Inferior parietal cortex (tissue), 1 donor: Measurements from ENCODE around the gene PTPN1.
"Not testable (repeated sequence)": the region's sequence is repeated elsewhere in the genome, so short reads cannot be mapped to it uniquely, and the experiment has no call there.

ENCODE experiments used
- DNase-seq: peaks from one replicate; pipeline ENCODE4 v3.0.0-alpha.2; 2016; ENCODE audit errors: extremely low spot score

Gene PTPN1

GRCh38 chr20:50532221-50532620 is 22.0 kb downstream of the PTPN1 start:
- no peak for DNase-seq

GRCh38 chr20:50533061-50533460 is 22.9 kb downstream of the PTPN1 start:
- no peak for DNase-seq

GRCh38 chr20:50533464-50533863 is 23.3 kb downstream of the PTPN1 start:
- no peak for DNase-seq

GRCh38 chr20:50534567-50534966 is 24.4 kb downstream of the PTPN1 start:
- no peak for DNase-seq

DNA sequence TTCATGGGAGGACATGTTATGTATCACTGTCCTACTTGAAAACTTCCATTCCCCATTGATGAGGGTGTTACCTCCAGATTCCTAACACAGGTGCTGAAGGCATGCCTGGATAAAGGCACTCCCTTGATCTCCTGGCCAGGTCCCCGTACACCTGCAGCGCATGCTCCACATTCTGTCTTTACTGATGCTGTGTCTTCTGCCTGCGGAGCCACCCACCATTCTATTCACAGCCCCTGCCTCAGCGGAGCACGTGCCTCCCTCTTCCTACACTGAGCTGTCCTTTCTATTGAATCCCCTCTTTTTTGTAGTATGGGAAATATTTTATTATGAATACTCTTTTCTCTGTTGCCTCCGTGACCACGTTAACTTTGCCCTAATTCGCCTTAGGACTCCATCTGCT is 25.0 kb downstream of the PTPN1 start:
- DNase-seq, result no peak

GRCh38 chr20:50536333-50536732 is 26.1 kb downstream of the PTPN1 start:
- DNase-seq, result no peak

DNA sequence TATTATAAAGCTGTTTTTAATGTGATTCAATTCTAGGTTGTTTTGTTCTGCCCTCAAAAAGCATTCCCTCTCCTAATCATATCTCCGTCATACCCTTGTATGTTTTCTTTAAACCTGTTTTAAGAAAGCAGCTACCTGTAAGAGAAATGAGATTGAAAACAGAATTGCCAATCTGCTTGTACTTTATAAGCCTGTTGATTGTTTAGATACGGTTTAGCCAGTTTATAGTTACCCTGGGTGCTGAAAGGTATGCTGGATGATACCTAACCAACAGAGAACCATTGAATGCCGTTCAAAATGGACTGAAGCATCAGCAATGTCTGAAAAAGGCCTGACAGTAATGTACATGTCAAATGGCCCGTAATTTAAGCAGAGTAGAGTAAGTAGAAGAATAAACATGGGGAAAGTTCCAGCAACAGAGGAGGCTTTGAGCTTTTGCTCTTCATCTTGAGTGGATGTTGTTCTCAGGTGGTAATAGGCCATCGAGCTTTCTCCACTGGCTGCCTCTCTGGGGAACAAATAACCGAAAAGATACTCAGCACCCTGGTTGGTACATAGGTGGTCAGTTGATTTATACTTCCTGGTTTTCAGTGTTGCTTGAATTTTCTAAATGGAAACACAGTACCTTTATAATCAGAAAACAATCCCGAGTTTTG is 27.5 kb downstream of the PTPN1 start:
- DNase-seq, result no peak

DNA sequence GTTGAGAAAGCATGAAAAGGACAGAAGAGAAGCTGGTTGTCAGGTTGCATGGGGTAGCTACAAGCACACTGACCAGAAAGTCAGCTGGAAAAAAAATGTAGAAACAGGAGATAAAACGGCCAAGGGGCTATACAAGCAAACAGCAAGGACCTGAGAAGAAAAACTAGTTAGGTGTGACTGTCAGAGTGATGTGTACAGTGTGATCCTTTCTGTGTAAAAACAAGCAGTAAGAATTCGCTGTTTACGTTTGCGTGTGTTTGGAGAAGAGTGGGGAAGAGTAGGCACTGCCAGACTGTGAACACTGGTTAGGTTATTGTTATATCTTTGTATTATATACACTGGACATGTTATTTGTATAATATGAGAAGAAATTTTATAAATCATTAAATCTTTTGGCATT is 28.1 kb downstream of the PTPN1 start:
- DNase-seq, result no peak

DNA sequence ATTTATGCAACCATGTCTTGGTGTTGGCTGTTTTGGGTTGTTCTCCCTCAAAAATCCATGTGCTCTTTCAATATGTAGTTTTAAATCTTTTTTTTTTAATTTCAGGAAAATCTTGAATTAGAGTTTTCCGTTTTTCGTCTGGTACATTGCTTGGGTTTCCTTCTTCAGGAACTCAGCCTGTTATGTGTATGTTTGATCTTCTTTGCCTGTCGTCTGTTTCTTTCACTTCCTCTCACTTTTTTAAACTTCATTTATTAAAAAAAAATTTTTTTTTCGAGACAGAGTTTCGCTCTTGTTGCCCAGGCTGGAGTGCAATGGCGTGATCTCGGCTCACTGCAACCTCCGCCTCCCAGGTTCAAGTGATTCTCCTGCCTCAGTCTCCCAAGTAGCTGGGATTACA is 29.6 kb downstream of the PTPN1 start:
- not testable (repeated sequence) for DNase-seq

DNA sequence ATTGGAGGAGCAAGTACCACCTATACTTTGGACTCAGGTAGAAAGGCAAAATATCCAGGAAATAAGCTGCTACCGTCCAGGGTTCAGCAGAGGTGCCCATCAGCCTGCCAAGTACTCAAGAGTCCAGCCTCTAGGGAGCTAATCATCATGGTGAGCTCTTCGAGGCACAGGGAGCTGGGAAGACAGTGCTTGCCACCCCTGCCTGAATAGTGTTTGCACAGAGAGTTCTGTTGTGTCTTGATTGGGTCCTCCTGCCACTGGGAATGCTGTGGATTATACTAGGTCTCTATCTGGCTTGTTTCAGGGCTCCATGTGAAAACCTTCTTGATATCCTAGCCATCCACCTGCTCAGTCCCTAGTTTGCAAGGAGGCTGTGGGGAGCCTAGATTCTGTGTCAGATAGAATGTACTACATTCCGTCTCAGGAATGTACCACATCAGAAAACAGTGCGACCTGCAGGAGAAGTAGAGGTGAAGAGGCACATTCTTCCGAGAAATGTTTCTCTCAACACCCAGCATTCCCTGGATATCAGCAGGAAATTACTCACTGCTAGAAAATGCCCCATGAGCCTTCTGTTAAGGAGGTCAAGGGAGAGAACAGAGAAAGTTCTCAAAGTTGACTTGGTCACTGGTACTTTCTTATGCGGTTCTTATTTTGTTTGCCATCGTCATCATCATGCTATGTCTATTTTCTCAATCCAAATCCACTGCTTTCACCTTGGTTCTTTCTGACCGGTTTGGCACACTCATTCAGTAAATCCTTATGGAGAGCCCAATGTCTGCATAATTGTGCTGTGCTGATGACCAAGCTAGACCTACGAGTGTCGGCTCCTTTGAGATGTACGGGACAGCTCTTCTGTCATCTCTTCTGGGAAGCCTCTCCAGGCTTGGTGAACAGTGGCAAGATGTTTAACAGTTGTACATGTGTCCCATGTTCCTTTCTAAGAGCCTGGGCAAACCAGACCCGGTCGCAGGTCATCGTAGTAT is 30.7 kb downstream of the PTPN1 start:
- no peak for DNase-seq

DNA sequence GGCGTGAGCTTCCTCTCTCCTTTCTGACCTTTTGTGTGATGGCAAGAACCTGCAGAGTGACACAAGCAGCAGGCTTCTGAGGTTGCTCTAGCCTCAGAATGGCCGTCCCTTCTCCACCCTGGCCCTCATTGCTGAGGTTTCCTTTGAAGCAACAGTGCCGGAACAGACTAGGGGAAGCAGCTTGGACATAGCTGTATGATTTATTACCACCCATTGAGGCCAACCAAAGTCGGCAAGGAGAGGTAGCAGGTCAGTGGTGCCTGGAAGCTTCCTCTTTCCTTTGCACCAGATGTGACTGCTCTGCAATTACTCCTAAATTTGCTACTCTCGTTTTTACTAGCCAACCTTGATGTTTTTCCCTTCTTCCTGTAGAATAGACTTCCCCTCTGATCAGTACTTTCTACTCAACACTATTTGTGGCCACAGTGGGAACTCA is 31.4 kb downstream of the PTPN1 start:
- no peak for DNase-seq

GRCh38 chr20:50543326-50543725 is 33.1 kb downstream of the PTPN1 start:
- no peak for DNase-seq

- DNase-seq, result no peak
These were observed 34.9 kb downstream of the PTPN1 start for GRCh38 chr20:50545126-50545525.

- no peak for DNase-seq
These were observed 36.6 kb downstream of the PTPN1 start for GRCh38 chr20:50546729-50547314.

- DNase-seq, result no peak
These were observed 37.8 kb downstream of the PTPN1 start for GRCh38 chr20:50547964-50548363.

DNA sequence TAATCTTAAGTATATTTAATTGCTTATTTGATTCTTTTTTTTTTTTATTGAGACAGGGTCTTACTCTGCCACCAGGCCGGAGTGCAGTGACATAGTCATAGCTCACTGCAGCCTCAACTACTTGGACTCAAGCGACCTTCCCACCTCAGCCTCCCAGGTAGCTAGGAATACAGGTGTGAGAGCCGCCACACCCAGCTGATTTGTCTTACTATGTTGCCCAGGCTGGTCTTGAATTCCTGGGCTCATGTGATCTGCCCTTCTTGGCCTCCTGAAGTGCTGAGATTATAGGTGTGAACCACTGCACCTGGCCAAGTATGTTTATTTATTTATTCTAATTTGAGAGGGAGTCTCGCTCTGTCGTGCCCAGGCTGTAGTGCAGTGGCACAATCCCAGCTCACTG is 38.2 kb downstream of the PTPN1 start:
- no peak for DNase-seq

DNA sequence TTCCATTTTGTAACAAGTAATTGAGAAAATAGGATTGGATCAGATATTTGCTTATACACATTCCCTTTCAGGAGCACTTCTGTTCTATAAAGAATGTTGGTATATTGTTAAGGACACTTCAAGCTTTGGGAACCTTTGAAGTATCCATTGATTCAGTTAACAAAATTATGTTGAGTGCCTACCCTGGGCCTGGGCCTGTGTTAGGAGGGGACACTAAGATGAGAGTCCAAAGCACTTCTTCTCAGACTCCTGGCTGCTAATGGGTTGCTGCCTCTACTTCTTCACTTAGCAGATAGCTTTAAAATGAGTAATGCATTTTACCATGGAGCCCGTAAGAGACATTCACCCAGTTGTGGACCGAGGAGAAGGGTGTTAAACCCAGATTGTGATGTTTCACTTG is 40.3 kb downstream of the PTPN1 start:
- DNase-seq, result no peak

DNA sequence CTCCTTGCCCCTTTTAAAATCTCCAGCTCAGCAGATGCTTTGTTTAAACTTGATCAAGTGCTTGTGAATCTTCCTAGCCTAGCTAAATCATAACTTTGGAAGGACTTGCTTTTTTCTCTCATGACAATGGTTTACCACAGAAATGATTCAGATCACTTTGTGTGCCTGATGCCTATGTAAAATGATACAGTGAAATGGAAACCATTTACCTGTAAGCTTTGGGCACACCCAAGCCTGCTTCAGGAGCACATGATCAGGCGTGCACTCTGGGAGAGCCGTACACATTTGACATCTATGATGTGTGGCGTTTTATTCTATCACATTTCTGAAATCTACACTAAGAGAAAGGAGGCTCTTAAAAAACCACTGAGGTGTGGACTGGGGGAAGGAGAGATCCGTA is 41.1 kb downstream of the PTPN1 start:
- no peak for DNase-seq

DNA sequence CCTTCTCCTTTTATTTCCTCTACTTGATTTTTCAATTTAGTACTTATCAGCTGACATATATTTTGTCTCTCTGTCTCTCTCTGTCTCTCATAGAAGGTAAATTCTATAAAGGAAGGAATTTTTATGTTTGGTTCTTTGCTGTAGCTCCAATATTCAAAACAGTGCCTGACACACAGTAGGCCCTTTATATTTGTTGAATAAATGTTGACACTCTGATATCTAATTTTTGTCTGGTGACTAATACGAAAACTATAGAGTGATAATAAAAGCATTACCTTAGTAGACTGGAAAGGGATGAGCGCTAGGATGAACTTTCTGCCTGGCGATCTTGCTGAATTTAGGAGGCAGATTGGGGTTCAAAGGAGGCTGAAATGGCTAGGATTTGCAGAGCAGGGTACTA is 42.8 kb downstream of the PTPN1 start:
- DNase-seq, result no peak

DNA sequence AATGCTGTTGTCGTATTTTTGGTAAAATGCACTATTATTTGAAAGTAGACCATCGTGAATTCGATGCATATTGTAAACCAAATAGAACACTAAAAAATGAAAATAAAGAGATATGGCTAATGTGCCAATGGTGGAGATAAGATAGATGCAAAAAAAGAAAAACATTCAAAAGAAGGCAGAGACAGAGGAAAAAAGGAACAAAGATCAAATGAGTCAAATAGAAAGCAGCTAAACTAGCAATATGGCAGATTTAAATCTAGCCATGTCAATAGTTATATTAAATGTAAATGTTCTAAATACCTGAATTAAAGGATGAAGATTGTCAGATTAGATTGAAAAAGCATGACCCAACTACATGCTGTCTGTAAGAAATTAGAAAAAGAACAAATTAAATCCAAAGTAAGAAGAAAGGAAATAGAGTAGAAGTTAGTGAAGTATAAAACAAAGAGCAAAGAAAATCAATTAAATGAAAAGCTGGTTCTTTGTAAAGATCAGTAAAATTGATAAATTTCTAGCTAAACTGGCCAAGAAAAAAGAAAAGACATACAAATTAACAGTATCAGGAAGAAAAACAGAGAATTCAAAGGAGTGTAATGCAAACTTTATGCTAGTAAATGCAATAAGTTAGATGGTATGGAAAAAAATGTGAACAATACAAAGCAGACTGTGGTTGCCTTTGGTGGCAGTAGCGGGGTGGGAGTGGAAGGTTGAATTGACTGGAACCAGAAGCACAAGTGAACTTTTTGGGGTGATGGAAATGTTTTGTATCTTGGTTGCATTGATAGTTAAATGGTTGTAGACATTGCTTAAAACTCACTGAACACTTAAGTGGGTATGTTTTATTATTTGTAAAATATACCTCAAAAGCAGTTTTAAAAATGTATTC is 44.8 kb downstream of the PTPN1 start:
- DNase-seq, result no peak

- DNase-seq, result no peak
These were observed 45.5 kb downstream of the PTPN1 start for GRCh38 chr20:50555662-50556061.
